Neuronal stem cell (in vitro differentiated cells): ENCODE results near the gene TLE7. TPM values are rescaled to one million over a fixed set of nuclear protein-coding genes. Genes with fewer than 3 reads are reported as not detected.

ENCODE experiments used
- DNase-seq: peaks from one replicate; pipeline ENCODE4 v3.0.0-alpha.2; 2013; ENCODE audit warnings: low spot score
- H2AFZ ChIP-seq: one replicate; pipeline ENCODE4 v1.6.1; 2013; ENCODE audit warnings: mild to moderate bottlenecking, low read length, inconsistent platforms
- H2AK5ac ChIP-seq: 2 replicates; pipeline ENCODE4 v1.6.1; 2013; ENCODE audit warnings: low read depth, mild to moderate bottlenecking, inconsistent platforms, low read length, moderate library complexity, mixed read lengths
- H2BK120ac ChIP-seq: 2 replicates; pipeline ENCODE4 v1.6.1; 2013; ENCODE audit warnings: low read depth, mild to moderate bottlenecking, inconsistent platforms, low read length, moderate library complexity, mixed read lengths
- H2BK12ac ChIP-seq: one replicate; pipeline ENCODE4 v1.6.1; 2013; ENCODE audit warnings: low read length, inconsistent platforms
- H2BK15ac ChIP-seq: 2 replicates; pipeline ENCODE4 v1.6.1; 2013; ENCODE audit warnings: mild to moderate bottlenecking, low read length, inconsistent platforms, mixed read lengths
- H2BK5ac ChIP-seq: one replicate; pipeline ENCODE4 v1.6.1; 2013; ENCODE audit warnings: inconsistent platforms, mild to moderate bottlenecking, low read length, moderate library complexity
- H3K14ac ChIP-seq: one replicate; pipeline ENCODE4 v1.6.1; 2013; ENCODE audit warnings: low read length, inconsistent platforms
- H3K18ac ChIP-seq: 2 replicates; pipeline ENCODE4 v1.6.1; 2013; ENCODE audit warnings: low read length, inconsistent platforms
- H3K23ac ChIP-seq: 2 replicates; pipeline ENCODE4 v1.6.1; 2013; ENCODE audit warnings: low read depth, mild to moderate bottlenecking, mixed read lengths, low read length, inconsistent platforms; ENCODE audit not compliant: poor library complexity
- H3K27ac ChIP-seq: replicated peaks from 3 replicates; pipeline ENCODE4 v1.5.1; 2013; ENCODE audit warnings: low read length, inconsistent platforms
- H3K27me3 ChIP-seq, 3 experiments: 2 replicates each; pipeline ENCODE4 v1.6.1; 2013; ENCODE audit warnings: low read length in 3 of 3, mild to moderate bottlenecking in 2 of 3, inconsistent platforms in 1 of 3, low read depth in 1 of 3, mixed read lengths in 1 of 3, moderate library complexity in 1 of 3; ENCODE audit not compliant: control insufficient read depth in 3 of 3, insufficient read depth in 3 of 3
- H3K36me3 ChIP-seq, 2 donors: replicated peaks in 1 of 2; 2 replicates each; pipeline ENCODE4 v1.6.1; 2013; ENCODE audit warnings: low read length in 2 of 2; ENCODE audit not compliant: control insufficient read depth in 2 of 2, insufficient read depth in 2 of 2
- H3K4ac ChIP-seq: 2 replicates; pipeline ENCODE4 v1.6.1; 2013; ENCODE audit warnings: inconsistent platforms, mild to moderate bottlenecking, low read length, moderate library complexity
- H3K4me1 ChIP-seq, 2 donors: 1 replicate in 1 of 2; 2 replicates in 1 of 2; pipeline ENCODE4 v1.6.1; 2013; ENCODE audit warnings: low read length in 2 of 2, low read depth in 1 of 2; ENCODE audit not compliant: control insufficient read depth in 2 of 2, insufficient read depth in 1 of 2
- H3K4me2 ChIP-seq: one replicate; pipeline ENCODE4 v1.6.1; 2013; ENCODE audit warnings: mild to moderate bottlenecking, low read length, inconsistent platforms; ENCODE audit not compliant: insufficient read depth, poor library complexity, severe bottlenecking
- H3K4me3 ChIP-seq, 2 donors: 2 replicates each; pipeline ENCODE4 v1.5.1; 2013; ENCODE audit warnings: low read length in 2 of 2, mild to moderate bottlenecking in 2 of 2, inconsistent platforms in 1 of 2, moderate library complexity in 1 of 2
- H3K79me1 ChIP-seq: one replicate; pipeline ENCODE4 v1.6.1; 2013; ENCODE audit warnings: low read depth, mild to moderate bottlenecking, inconsistent platforms, low read length, moderate library complexity
- H3K9ac ChIP-seq: one replicate; pipeline ENCODE4 v1.6.1; 2013; ENCODE audit warnings: mild to moderate bottlenecking, low read depth, low read length, inconsistent platforms; ENCODE audit not compliant: poor library complexity
- H3K9me3 ChIP-seq, 2 donors: replicated peaks in 1 of 2; 2 replicates each; pipeline versions ENCODE3 to v1.6.1; 2013; ENCODE audit warnings: low read length in 2 of 2, mild to moderate bottlenecking in 2 of 2, inconsistent platforms in 1 of 2, low read depth in 1 of 2, mixed read lengths in 1 of 2, moderate library complexity in 1 of 2; ENCODE audit not compliant: control insufficient read depth in 2 of 2, insufficient read depth in 1 of 2
- H4K8ac ChIP-seq: one replicate; pipeline ENCODE4 v1.6.1; 2013; ENCODE audit warnings: low read depth, mild to moderate bottlenecking, inconsistent platforms, low read length, moderate library complexity
- H4K91ac ChIP-seq: one replicate; pipeline ENCODE4 v1.6.1; 2013; ENCODE audit warnings: low read length, low read depth, mild to moderate bottlenecking, inconsistent platforms; ENCODE audit not compliant: poor library complexity
- WGBS, 2 donors: extraction: QIAGEN DNeasy Blood & Tissue Kit; methylation state at CpG; one replicate each; pipeline ENCODE4 v1.1.7; 2013; ENCODE audit warnings: missing lambda C conversion rate in 2 of 2, mixed read lengths in 1 of 2; ENCODE audit not compliant: insufficient read length in 2 of 2, insufficient replicate concordance in 1 of 2; ENCODE audit errors: extremely low coverage in 2 of 2; 5-methylcytosine and 5-hydroxymethylcytosine counted together
- polyA plus RNA-seq, 2 experiments: library from polyadenylated mRNA; stranded (reverse); fragments of 200-250 nt; gene quantifications; one replicate each; pipeline ENCODE4 v1.2.3, GENCODE V29; 2013

Gene TLE7
- polyA plus RNA-seq (2013, experiment 1 of 2): not detected
- not detected for polyA plus RNA-seq (2013, experiment 2 of 2)

GRCh38 chr16:71442051-71442440 lies at the start of gene TLE7:
TSS of gene TLE7 (minus strand) at chr16:71442054. CDS start at chr16:71433324, 8,730 bp downstream.
- Histone ChIP-seq H2BK12ac (no peak within 1 kb of the TSS), H3K27ac (no peak within 1 kb of the TSS), H3K9ac (no peak within 1 kb of the TSS), H2AFZ (no peak within 1 kb of the TSS), H3K4ac (no peak within 1 kb of the TSS), H3K4me2 (no peak within 1 kb of the TSS), H3K4me3 (peak within 1 kb of the TSS in 1 of 2 donors; percentile 9), H2BK15ac (no peak within 1 kb of the TSS), H3K79me1 (peaks cover 3% of the 10 kb centered on the region), H3K14ac (peak within 1 kb of the TSS; percentile 17), H3K18ac (no peak within 1 kb of the TSS), H2AK5ac (peak within 1 kb of the TSS; percentile 14), H2BK120ac (no peak within 1 kb of the TSS), H3K9me3 (peaks cover 23 to 27% of the 10 kb centered on the region in 2 donors), H4K8ac (no peak within 1 kb of the TSS), H3K23ac (no peak within 1 kb of the TSS), H3K4me1 (no peaks in the 10 kb centered on the region), H4K91ac (no peak within 1 kb of the TSS), H2BK5ac (no peak within 1 kb of the TSS), H3K36me3 (peaks cover 1 to 4% of the 10 kb centered on the region in 2 donors), H3K27me3 (peaks cover 0 to 5% (median 0%) of the 10 kb centered on the region in 3 experiments)
- DNase-seq: no peak
- no CpG with 5 or more reads among the region's 13 CpGs for WGBS, 2 donors

DNA sequence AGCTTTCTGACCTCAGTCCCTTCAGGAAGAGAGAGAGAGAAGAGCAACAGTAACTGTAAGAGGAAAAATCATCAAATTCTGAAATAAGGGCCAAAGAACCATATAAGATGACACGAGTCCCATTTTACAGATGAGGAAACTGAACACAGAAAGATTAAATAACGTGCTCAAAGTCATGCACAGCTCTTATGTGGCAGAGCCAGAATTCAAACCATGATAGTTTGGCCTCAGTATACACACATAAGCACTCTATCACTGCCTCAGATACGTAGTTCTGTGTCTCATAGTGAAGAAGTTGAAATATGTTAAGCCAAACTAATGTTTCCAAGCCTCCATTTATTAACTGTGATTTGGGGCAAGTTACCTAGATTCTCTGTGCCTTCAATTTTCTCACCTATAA lies 49.2 kb upstream of the TLE7 start:
- no peaks in the 10 kb centered on the region for H3K27me3 ChIP-seq

DNA sequence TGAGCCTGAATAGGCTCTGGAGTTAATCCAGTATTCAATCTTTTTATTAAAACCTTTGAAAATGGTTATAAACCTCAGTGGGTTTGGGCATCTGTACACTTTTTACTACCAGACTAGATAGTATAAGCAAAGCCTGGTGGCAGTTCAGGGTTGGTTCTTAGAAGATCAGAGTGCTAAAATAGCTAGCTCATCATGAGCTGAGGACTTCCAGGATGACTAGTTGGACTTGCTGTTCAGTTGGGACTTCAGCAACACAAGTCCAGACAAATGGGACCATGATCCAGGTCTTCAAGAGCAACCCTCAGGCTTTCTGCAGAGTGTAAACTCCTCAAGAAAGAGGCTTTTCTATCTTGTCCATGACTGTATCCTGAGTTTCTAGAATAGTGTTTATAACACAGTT lies 48.5 kb upstream of the TLE7 start:
- H3K4me1 ChIP-seq: no peaks in the 10 kb centered on the region

More for the DNA sequence above, 49.2 kb upstream of the TLE7 start:
- Histone ChIP-seq H2BK15ac (no peak overlapping the region), H2AK5ac (no peak overlapping the region), H3K79me1 (no peaks in the 10 kb centered on the region), H3K27ac (no peak overlapping the region), H3K9ac (no peak overlapping the region), H2BK5ac (no peak overlapping the region), H3K4me3 (no peak overlapping the region), H3K4ac (no peak overlapping the region), H4K91ac (no peak overlapping the region), H3K14ac (no peak overlapping the region), H3K4me2 (no peak overlapping the region), H3K9me3 (no peaks in the 10 kb centered on the region), H4K8ac (no peak overlapping the region), H2AFZ (no peak overlapping the region), H3K36me3 (no peaks in the 10 kb centered on the region), H3K18ac (no peak overlapping the region), H3K4me1 (no peaks in the 10 kb centered on the region), H3K23ac (no peak overlapping the region), H2BK12ac (no peak overlapping the region), H2BK120ac (no peak overlapping the region)
- WGBS, 2 donors: no CpG with 5 or more reads among the region's 3 CpGs
- no peak for DNase-seq

DNA sequence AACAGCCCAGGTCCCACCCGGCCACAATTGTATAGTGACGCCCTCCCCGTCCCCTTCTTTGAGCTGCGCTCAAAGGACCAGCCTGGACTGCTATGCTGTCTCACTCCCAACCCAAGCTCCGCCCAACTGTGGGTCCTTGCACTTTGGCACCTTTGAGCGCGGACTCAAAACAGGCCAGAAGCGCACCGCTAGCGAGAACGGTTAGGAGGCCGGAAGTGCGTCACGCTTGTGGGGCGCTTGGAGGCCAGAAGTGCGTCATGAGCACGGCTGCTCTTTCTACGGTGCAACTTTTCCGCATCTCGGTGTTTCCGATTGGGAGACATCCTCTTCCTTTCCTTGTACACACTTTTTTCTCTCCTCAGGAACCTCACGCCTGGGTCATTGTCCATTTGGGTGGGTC lies 47.3 kb upstream of the TLE7 start, which contains the start of gene ZNF19:
ZNF19 (minus strand) TSS at position 203 of the 400 bp plus-strand sequence. CDS start 7,210 bp downstream, outside the sequence.
- Histone ChIP-seq H3K14ac (no peak within 1 kb of the TSS), H3K4me3 (peak within 1 kb of the TSS in 1 of 2 donors; percentile 15), H3K4ac (no peak within 1 kb of the TSS), H2BK5ac (no peak within 1 kb of the TSS), H2BK120ac (no peak within 1 kb of the TSS), H3K9ac (no peak within 1 kb of the TSS), H2AK5ac (no peak within 1 kb of the TSS), H3K4me1 (no peaks in the 10 kb centered on the region), H3K4me2 (no peak within 1 kb of the TSS), H2AFZ (no peak within 1 kb of the TSS), H3K36me3 (no peaks in the 10 kb centered on the region), H4K91ac (no peak within 1 kb of the TSS), H3K27me3 (no peaks in the 10 kb centered on the region), H3K79me1 (no peaks in the 10 kb centered on the region), H2BK12ac (no peak within 1 kb of the TSS), H3K9me3 (no peaks in the 10 kb centered on the region), H3K23ac (no peak within 1 kb of the TSS), H3K27ac (no peak within 1 kb of the TSS), H4K8ac (no peak within 1 kb of the TSS), H2BK15ac (no peak within 1 kb of the TSS), H3K18ac (no peak within 1 kb of the TSS)
- no peak for DNase-seq
- WGBS, 2 donors: no CpG with 5 or more reads among the region's 22 CpGs

More for the DNA sequence above, 48.5 kb upstream of the TLE7 start:
- no peak overlapping the region for H2BK120ac ChIP-seq
- no peak overlapping the region for H2AK5ac ChIP-seq
- no peak overlapping the region for H3K9ac ChIP-seq
- no peak for DNase-seq
- no peaks in the 10 kb centered on the region for H3K27me3 ChIP-seq
- H3K4me3 ChIP-seq: no peak overlapping the region
- H2BK15ac ChIP-seq: no peak overlapping the region
- no peak overlapping the region for H3K4me2 ChIP-seq
- no peak overlapping the region for H3K27ac ChIP-seq
- H3K36me3 ChIP-seq: no peaks in the 10 kb centered on the region
- H3K79me1 ChIP-seq: no peaks in the 10 kb centered on the region
- no peak overlapping the region for H2AFZ ChIP-seq
- H3K23ac ChIP-seq: no peak overlapping the region
- H2BK5ac ChIP-seq: no peak overlapping the region
- H2BK12ac ChIP-seq: no peak overlapping the region
- no peak overlapping the region for H4K8ac ChIP-seq
- H3K9me3 ChIP-seq: no peaks in the 10 kb centered on the region
- H4K91ac ChIP-seq: no peak overlapping the region
- H3K18ac ChIP-seq: no peak overlapping the region
- H3K14ac ChIP-seq: no peak overlapping the region
- H3K4ac ChIP-seq: no peak overlapping the region
